CD4-positive, alpha-beta T cell treated with Interleukin-4 for 1 hour (primary cell): ENCODE results near the gene CRYBB2.
"Not testable (repeated sequence)": the region's sequence is repeated elsewhere in the genome, so short reads cannot be mapped to it uniquely, and the experiment has no call there.

Experiments
- DNase-seq, 2 donors: peaks; one replicate each; pipeline ENCODE4 v3.0.0-alpha.2; 2020 to 2022

The CRYBB2 gene

GRCh38 chr22:25237503-25237902 is 18.1 kb downstream of the CRYBB2 start:
- no peak for DNase-seq

GRCh38 chr22:25238058-25238457 is 18.6 kb downstream of the CRYBB2 start:
- not testable (repeated sequence) for DNase-seq

- not testable (repeated sequence) for DNase-seq
Measured at GRCh38 chr22:25255169-25255568, 35.7 kb downstream of the CRYBB2 start.

GRCh38 chr22:25267567-25267966 is 48.1 kb downstream of the CRYBB2 start:
- DNase-seq = not testable (repeated sequence)

- not testable (repeated sequence) for DNase-seq
Measured at GRCh38 chr22:25268902-25269301, 49.5 kb downstream of the CRYBB2 start.

- not testable (repeated sequence) for DNase-seq
Measured at GRCh38 chr22:25270061-25270460, 50.6 kb downstream of the CRYBB2 start.

- DNase-seq = not testable (repeated sequence)
Measured at GRCh38 chr22:25273231-25273630, 53.8 kb downstream of the CRYBB2 start.

GRCh38 chr22:25273928-25274327 is 54.5 kb downstream of the CRYBB2 start:
- DNase-seq = not testable (repeated sequence)

GRCh38 chr22:25280118-25280517 is 60.7 kb downstream of the CRYBB2 start:
- not testable (repeated sequence) for DNase-seq
